SK-N-SH treated with all-trans-retinoic acid at 6 μM for 48 hours (cell line): Measurements from ENCODE around the gene LRRC56.

Experiments
- ATAC-seq: fragments of 200-7000 bp; cut with Tn5 transposase; 3 replicates; pipeline ENCODE4 v1.9.1; 2020; ENCODE audit warnings: mild to moderate bottlenecking, moderate library complexity
- ARNTL ChIP-seq: fragments of 450-650 bp; formaldehyde crosslinking; IDR thresholded peaks from 2 replicates; pipeline ENCODE4 v1.5.0; 2020; ENCODE audit warnings: low read depth, mild to moderate bottlenecking, moderate library complexity, borderline replicate concordance
- BACH2 ChIP-seq: fragments of 250-450 bp; sonication (Bioruptor Pico); IDR thresholded peaks from 2 replicates; pipeline ENCODE4 v1.9.0; 2021; ENCODE audit warnings: mild to moderate bottlenecking, borderline replicate concordance
- CSDC2 ChIP-seq: fragments of 250-450 bp; sonication (Bioruptor Pico); IDR thresholded peaks from 2 replicates; pipeline ENCODE4 v1.5.0; 2020; ENCODE audit warnings: mild to moderate bottlenecking, moderate library complexity
- ESRRG ChIP-seq: fragments of 250-450 bp; sonication (Bioruptor Pico); IDR thresholded peaks from 2 replicates; pipeline ENCODE4 v1.6.1; 2021; ENCODE audit warnings: mild to moderate bottlenecking
- GLIS3 ChIP-seq: fragments of 250-450 bp; sonication (Bioruptor Pico); IDR thresholded peaks from 2 replicates; pipeline ENCODE4 v1.5.0; 2020; ENCODE audit warnings: mild to moderate bottlenecking, moderate library complexity
- ISL1 ChIP-seq: fragments of 250-450 bp; sonication (Bioruptor Pico); IDR thresholded peaks from 2 replicates; pipeline ENCODE4 v2.1.2; 2022; ENCODE audit warnings: mild to moderate bottlenecking, moderate library complexity
- OSR1 ChIP-seq: fragments of 250-450 bp; sonication (Bioruptor Pico); IDR thresholded peaks from 2 replicates; pipeline ENCODE4 v1.8.0; 2022; ENCODE audit warnings: moderate library complexity, mild to moderate bottlenecking, inconsistent platforms
- POU6F1 ChIP-seq: fragments of 250-450 bp; sonication (Bioruptor Pico); IDR thresholded peaks from 2 replicates; pipeline ENCODE4 v1.8.0; 2021; ENCODE audit warnings: low read depth, mild to moderate bottlenecking, moderate library complexity, borderline replicate concordance
- PPARA ChIP-seq: fragments of 250-450 bp; sonication (Bioruptor Pico); IDR thresholded peaks from 2 replicates; pipeline ENCODE4 v1.5.0; 2020; ENCODE audit warnings: mild to moderate bottlenecking, borderline replicate concordance
- RARB ChIP-seq: fragments of 250-450 bp; sonication (Bioruptor Pico); IDR thresholded peaks from 2 replicates; pipeline ENCODE4 v1.8.0; 2021; ENCODE audit warnings: mild to moderate bottlenecking, moderate library complexity
- SNAI2 ChIP-seq: fragments of 250-450 bp; sonication (Bioruptor Pico); IDR thresholded peaks from 2 replicates; pipeline ENCODE4 v1.5.0; 2020; ENCODE audit warnings: mild to moderate bottlenecking, moderate library complexity
- TOX ChIP-seq: fragments of 250-450 bp; sonication (Bioruptor Pico); IDR thresholded peaks from 2 replicates; pipeline ENCODE4 v1.8.0; 2021; ENCODE audit warnings: mild to moderate bottlenecking, moderate library complexity, borderline replicate concordance
- ZC3H10 ChIP-seq: fragments of 250-450 bp; sonication (Bioruptor Pico); IDR thresholded peaks from 2 replicates; pipeline ENCODE4 v1.5.1; 2021; ENCODE audit warnings: mild to moderate bottlenecking, moderate library complexity
- ZFP3 ChIP-seq: fragments of 250-450 bp; sonication (Bioruptor Pico); IDR thresholded peaks from 2 replicates; pipeline ENCODE4 v1.5.0; 2020; ENCODE audit warnings: mild to moderate bottlenecking, moderate library complexity
- ZFP30 ChIP-seq: fragments of 450-650 bp; formaldehyde crosslinking; IDR thresholded peaks from 2 replicates; pipeline ENCODE4 v1.5.0; 2022; ENCODE audit warnings: mild to moderate bottlenecking, moderate library complexity
- ZNF565 ChIP-seq: fragments of 450-650 bp; formaldehyde crosslinking; conservative IDR thresholded peaks from 2 replicates; pipeline ENCODE4 v1.5.0; 2020; ENCODE audit warnings: low read depth, mild to moderate bottlenecking, moderate library complexity
- ZNF70 ChIP-seq: fragments of 450-650 bp; formaldehyde crosslinking; IDR thresholded peaks from 2 replicates; pipeline ENCODE4 v1.5.0; 2020; ENCODE audit warnings: mild to moderate bottlenecking, moderate library complexity
- ZNF8 ChIP-seq: fragments of 450-650 bp; formaldehyde crosslinking; IDR thresholded peaks from 2 replicates; pipeline ENCODE4 v1.5.0; 2020; ENCODE audit warnings: mild to moderate bottlenecking, moderate library complexity
- TF ChIP-seq, protein P1 (sequence below): fragments of 250-450 bp; sonication (Bioruptor Pico); IDR thresholded peaks from 2 replicates; pipeline ENCODE4 v1.8.0; 2020; ENCODE audit warnings: mild to moderate bottlenecking, moderate library complexity, borderline replicate concordance
- TF ChIP-seq, protein P2 (sequence below): fragments of 250-450 bp; sonication (Bioruptor Pico); IDR thresholded peaks from 2 replicates; pipeline ENCODE4 v1.5.1; 2021; ENCODE audit warnings: mild to moderate bottlenecking, moderate library complexity
- TF ChIP-seq, protein P3 (sequence below): fragments of 250-450 bp; sonication (Bioruptor Pico); IDR thresholded peaks from 2 replicates; pipeline ENCODE4 v1.5.1; 2020; ENCODE audit warnings: low read depth, mild to moderate bottlenecking, moderate library complexity
- TF ChIP-seq, protein P4 (sequence below): fragments of 250-450 bp; sonication (Bioruptor Pico); IDR thresholded peaks from 2 replicates; pipeline ENCODE4 v1.5.0; 2020; ENCODE audit warnings: mild to moderate bottlenecking, moderate library complexity

The LRRC56 gene

DNA sequence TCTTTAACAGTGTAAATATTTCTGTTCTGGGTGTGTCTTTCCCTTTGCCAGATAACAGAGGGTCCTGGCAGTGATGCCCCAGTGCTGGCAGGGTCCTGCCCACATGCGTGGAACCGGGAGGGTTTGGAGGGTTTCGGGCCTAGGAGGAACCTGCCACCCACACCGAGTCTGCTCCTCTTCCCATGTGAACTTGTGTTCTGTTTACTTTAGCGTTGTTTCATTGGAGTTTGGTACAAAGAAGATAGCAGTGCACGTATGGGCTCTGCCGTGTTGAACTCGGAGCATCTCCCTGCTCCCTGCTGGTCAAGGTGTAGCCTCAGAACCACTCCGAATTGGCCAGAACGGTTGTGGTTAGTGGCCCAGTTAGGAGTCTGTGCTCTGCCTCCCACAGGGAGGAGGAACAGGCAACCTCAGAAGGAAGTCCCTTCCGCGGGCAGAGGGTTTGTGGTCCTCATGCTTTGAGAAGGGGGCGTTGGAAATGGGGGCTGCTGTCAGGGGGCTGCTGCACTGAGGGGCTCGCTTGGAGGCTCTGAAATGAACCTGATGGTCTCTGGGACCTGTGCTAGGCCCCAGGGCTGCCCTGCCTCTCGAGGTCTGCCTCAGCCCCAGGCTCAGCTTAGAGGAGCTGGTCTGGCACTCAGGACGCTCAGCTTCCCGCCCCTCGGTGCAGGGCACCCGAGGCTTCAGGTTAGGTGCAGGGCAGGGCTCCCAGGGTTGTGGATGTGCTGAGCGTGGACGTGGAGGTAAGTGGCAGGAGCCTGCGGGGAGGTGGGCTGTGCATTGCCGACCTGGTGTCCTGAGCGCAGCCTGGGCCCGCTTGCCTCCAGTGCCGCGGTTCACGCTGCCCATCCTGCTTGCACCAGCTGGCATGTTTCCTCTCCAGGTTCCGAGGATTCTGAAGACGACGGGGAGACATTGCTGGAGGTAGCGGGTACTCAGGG is 49.3 kb downstream of the LRRC56 start:
- ATAC-seq = no peak; the same call in 2 of the 3 replicates
- TF ChIP-seq POU6F1 (no peak), BACH2 (CRISPR knock-in tag) (no peak), PPARA (CRISPR knock-in tag) (no peak), ZFP30 (CRISPR knock-in tag) (no peak), ZFP3 (no peak), ISL1 (CRISPR knock-in tag) (no peak), ARNTL (no peak), OSR1 (no peak), GLIS3 (CRISPR knock-in tag) (no peak), ZC3H10 (CRISPR knock-in tag) (no peak), ZNF565 (CRISPR knock-in tag) (no peak), SNAI2 (CRISPR knock-in tag) (no peak), RARB (no peak), TOX (CRISPR knock-in tag) (no peak), ZNF70 (CRISPR knock-in tag) (no peak), CSDC2 (no peak)
- TF ChIP-seq, protein P1, sequence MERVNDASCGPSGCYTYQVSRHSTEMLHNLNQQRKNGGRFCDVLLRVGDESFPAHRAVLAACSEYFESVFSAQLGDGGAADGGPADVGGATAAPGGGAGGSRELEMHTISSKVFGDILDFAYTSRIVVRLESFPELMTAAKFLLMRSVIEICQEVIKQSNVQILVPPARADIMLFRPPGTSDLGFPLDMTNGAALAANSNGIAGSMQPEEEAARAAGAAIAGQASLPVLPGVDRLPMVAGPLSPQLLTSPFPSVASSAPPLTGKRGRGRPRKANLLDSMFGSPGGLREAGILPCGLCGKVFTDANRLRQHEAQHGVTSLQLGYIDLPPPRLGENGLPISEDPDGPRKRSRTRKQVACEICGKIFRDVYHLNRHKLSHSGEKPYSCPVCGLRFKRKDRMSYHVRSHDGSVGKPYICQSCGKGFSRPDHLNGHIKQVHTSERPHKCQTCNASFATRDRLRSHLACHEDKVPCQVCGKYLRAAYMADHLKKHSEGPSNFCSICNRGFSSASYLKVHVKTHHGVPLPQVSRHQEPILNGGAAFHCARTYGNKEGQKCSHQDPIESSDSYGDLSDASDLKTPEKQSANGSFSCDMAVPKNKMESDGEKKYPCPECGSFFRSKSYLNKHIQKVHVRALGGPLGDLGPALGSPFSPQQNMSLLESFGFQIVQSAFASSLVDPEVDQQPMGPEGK (CRISPR knock-in tag) = no peak
- TF ChIP-seq, protein P2, sequence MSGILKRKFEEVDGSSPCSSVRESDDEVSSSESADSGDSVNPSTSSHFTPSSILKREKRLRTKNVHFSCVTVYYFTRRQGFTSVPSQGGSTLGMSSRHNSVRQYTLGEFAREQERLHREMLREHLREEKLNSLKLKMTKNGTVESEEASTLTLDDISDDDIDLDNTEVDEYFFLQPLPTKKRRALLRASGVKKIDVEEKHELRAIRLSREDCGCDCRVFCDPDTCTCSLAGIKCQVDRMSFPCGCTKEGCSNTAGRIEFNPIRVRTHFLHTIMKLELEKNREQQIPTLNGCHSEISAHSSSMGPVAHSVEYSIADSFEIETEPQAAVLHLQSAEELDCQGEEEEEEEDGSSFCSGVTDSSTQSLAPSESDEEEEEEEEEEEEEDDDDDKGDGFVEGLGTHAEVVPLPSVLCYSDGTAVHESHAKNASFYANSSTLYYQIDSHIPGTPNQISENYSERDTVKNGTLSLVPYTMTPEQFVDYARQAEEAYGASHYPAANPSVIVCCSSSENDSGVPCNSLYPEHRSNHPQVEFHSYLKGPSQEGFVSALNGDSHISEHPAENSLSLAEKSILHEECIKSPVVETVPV (CRISPR knock-in tag) = no peak
- TF ChIP-seq, protein P3, sequence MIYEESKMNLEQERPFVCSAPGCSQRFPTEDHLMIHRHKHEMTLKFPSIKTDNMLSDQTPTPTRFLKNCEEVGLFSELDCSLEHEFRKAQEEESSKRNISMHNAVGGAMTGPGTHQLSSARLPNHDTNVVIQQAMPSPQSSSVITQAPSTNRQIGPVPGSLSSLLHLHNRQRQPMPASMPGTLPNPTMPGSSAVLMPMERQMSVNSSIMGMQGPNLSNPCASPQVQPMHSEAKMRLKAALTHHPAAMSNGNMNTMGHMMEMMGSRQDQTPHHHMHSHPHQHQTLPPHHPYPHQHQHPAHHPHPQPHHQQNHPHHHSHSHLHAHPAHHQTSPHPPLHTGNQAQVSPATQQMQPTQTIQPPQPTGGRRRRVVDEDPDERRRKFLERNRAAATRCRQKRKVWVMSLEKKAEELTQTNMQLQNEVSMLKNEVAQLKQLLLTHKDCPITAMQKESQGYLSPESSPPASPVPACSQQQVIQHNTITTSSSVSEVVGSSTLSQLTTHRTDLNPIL (CRISPR knock-in tag) = no peak
- TF ChIP-seq, protein P4, sequence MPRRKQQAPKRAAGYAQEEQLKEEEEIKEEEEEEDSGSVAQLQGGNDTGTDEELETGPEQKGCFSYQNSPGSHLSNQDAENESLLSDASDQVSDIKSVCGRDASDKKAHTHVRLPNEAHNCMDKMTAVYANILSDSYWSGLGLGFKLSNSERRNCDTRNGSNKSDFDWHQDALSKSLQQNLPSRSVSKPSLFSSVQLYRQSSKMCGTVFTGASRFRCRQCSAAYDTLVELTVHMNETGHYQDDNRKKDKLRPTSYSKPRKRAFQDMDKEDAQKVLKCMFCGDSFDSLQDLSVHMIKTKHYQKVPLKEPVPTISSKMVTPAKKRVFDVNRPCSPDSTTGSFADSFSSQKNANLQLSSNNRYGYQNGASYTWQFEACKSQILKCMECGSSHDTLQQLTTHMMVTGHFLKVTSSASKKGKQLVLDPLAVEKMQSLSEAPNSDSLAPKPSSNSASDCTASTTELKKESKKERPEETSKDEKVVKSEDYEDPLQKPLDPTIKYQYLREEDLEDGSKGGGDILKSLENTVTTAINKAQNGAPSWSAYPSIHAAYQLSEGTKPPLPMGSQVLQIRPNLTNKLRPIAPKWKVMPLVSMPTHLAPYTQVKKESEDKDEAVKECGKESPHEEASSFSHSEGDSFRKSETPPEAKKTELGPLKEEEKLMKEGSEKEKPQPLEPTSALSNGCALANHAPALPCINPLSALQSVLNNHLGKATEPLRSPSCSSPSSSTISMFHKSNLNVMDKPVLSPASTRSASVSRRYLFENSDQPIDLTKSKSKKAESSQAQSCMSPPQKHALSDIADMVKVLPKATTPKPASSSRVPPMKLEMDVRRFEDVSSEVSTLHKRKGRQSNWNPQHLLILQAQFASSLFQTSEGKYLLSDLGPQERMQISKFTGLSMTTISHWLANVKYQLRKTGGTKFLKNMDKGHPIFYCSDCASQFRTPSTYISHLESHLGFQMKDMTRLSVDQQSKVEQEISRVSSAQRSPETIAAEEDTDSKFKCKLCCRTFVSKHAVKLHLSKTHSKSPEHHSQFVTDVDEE = no peak

GRCh38 chr11:587546-587945 is 50.2 kb downstream of the LRRC56 start:
- TF ChIP-seq POU6F1 (no peak), ZNF565 (CRISPR knock-in tag) (no peak), ESRRG (CRISPR knock-in tag) (no peak), BACH2 (CRISPR knock-in tag) (no peak), RARB (no peak), CSDC2 (no peak), ISL1 (CRISPR knock-in tag) (no peak), OSR1 (no peak), ZC3H10 (CRISPR knock-in tag) (no peak), ZNF8 (CRISPR knock-in tag) (no peak), ZNF70 (CRISPR knock-in tag) (no peak), TOX (CRISPR knock-in tag) (no peak), ZFP3 (no peak), ZFP30 (CRISPR knock-in tag) (no peak), PPARA (CRISPR knock-in tag) (no peak)
- TF ChIP-seq, protein P3 (CRISPR knock-in tag) = no peak
- ATAC-seq = no peak; the same call in 2 of the 3 replicates
